ENCODE data around the gene SNRPA1.

- TF ChIP-seq, protein P1, sequence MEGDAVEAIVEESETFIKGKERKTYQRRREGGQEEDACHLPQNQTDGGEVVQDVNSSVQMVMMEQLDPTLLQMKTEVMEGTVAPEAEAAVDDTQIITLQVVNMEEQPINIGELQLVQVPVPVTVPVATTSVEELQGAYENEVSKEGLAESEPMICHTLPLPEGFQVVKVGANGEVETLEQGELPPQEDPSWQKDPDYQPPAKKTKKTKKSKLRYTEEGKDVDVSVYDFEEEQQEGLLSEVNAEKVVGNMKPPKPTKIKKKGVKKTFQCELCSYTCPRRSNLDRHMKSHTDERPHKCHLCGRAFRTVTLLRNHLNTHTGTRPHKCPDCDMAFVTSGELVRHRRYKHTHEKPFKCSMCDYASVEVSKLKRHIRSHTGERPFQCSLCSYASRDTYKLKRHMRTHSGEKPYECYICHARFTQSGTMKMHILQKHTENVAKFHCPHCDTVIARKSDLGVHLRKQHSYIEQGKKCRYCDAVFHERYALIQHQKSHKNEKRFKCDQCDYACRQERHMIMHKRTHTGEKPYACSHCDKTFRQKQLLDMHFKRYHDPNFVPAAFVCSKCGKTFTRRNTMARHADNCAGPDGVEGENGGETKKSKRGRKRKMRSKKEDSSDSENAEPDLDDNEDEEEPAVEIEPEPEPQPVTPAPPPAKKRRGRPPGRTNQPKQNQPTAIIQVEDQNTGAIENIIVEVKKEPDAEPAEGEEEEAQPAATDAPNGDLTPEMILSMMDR (IDR thresholded peaks at IDR 0.05): no peak
- TF ChIP-seq POLR2A (IDR thresholded peaks at IDR 0.05): no peak
Measured at GRCh38 chr15:101237251-101237650, 57.8 kb downstream of the SNRPA1 start.

Data from uterus (tissue), 2 donors.